Esophagus squamous epithelium (tissue), 4 donors: ENCODE measurements around the gene PYGL.

Source experiments
- POLR2A ChIP-seq, 4 donors: fragments of 450-650 bp; IDR thresholded peaks; one replicate each; pipeline ENCODE4 v1.6.1; 2017; ENCODE audit warnings: antibody characterized with exemption in 4 of 4, mild to moderate bottlenecking in 4 of 4, moderate library complexity in 3 of 4
- TF ChIP-seq, protein P1 (sequence below), 6 experiments: fragments of 450-650 bp in 4 of 6; fragments of 200-600 bp in 2 of 6; sonication (generic) in 2 of 6; IDR thresholded peaks; one replicate each; pipeline ENCODE4 v1.5.1; 2016 to 2019; ENCODE audit warnings: antibody characterized with exemption in 6 of 6, mild to moderate bottlenecking in 4 of 6, moderate library complexity in 4 of 6

- TF ChIP-seq POLR2A (IDR thresholded peaks at IDR 0.05) = no peak
- TF ChIP-seq, protein P1, sequence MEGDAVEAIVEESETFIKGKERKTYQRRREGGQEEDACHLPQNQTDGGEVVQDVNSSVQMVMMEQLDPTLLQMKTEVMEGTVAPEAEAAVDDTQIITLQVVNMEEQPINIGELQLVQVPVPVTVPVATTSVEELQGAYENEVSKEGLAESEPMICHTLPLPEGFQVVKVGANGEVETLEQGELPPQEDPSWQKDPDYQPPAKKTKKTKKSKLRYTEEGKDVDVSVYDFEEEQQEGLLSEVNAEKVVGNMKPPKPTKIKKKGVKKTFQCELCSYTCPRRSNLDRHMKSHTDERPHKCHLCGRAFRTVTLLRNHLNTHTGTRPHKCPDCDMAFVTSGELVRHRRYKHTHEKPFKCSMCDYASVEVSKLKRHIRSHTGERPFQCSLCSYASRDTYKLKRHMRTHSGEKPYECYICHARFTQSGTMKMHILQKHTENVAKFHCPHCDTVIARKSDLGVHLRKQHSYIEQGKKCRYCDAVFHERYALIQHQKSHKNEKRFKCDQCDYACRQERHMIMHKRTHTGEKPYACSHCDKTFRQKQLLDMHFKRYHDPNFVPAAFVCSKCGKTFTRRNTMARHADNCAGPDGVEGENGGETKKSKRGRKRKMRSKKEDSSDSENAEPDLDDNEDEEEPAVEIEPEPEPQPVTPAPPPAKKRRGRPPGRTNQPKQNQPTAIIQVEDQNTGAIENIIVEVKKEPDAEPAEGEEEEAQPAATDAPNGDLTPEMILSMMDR (IDR thresholded peaks at IDR 0.05) = no peak
These were observed 34.2 kb upstream of the PYGL start for GRCh38 chr14:50978529-50978871.
